AG04450 (cell line): ENCODE measurements around the gene KCND3. TPM values are rescaled to one million over a fixed set of nuclear protein-coding genes. Genes with fewer than 3 reads are reported as not detected.

Experiments used
- CTCF ChIA-PET: fragments of 300-600, 350-600 bp; formaldehyde crosslinking; extraction: SDS; loops from one replicate; lab custom pipeline; 2022; ENCODE audit warnings: antibody characterized with exemption, inconsistent platforms; lab: Charles Lee
- POLR2A ChIA-PET: fragments of 350-600 bp; formaldehyde crosslinking; extraction: SDS; loops from one replicate; lab custom pipeline; 2021; ENCODE audit warnings: antibody characterized with exemption, inconsistent platforms; lab: Yijun Ruan, JAX
- DNase-seq: peaks from one replicate; pipeline ENCODE4 v3.0.0-alpha.2; 2011; ENCODE audit warnings: low read depth, low spot score
- H3K27ac ChIP-seq: one replicate; pipeline ENCODE4 v1.5.1; 2012; ENCODE audit warnings: low read depth, low read length, control low read depth
- H3K27me3 ChIP-seq: one replicate; pipeline ENCODE4 v1.6.0; 2012; ENCODE audit warnings: low read length; ENCODE audit not compliant: control insufficient read depth, insufficient read depth
- H3K4me3 ChIP-seq: 2 replicates; pipeline ENCODE4 v1.5.1; 2011; ENCODE audit warnings: mild to moderate bottlenecking, low read depth, low read length, control low read depth
- H3K9me3 ChIP-seq: 2 replicates; pipeline ENCODE4 v1.5.1; 2012; ENCODE audit warnings: low read length; ENCODE audit not compliant: control insufficient read depth, insufficient read depth
- polyA plus RNA-seq: library from polyadenylated mRNA; depleted of rRNA; stranded (reverse); fragments of >200 nt; gene quantifications from 2 replicates; pipeline ENCODE4 v1.2.3, GENCODE V29; 2011
- TF ChIP-seq, protein P1 (sequence below): IDR thresholded peaks from 2 replicates; pipeline ENCODE4 v1.5.1; 2011; ENCODE audit warnings: low read depth, low read length, control low read depth, inconsistent platforms

The KCND3 gene
- polyA plus RNA-seq, 1 experiment = 0.02 TPM

DNA sequence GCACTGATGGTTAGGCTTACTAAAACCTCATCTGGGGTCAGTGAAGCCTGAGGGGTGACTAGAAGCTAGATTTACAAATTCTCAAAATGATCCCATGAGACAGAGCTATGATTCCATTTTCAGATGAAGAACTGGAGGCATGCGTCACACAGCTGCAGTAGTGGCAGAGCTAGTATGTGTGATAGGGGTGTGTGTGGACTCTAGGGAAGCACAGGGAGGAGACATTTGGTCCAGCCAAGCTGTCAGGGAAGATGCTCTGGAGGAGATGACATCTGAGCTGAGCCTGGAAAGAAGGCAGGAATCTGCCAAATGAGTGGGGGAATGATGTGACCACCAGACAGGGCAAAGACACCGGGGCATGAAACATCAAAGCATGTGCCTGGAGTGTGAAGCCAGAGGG, 12.0 kb upstream of the KCND3 start:
- no peak for DNase-seq
- CTCF ChIA-PET = interaction anchor here (0.6 kb wide), 1 partner anchor 33 kb away, joined by 10 read pairs; no protein-coding TSS in a partner anchor

DNA sequence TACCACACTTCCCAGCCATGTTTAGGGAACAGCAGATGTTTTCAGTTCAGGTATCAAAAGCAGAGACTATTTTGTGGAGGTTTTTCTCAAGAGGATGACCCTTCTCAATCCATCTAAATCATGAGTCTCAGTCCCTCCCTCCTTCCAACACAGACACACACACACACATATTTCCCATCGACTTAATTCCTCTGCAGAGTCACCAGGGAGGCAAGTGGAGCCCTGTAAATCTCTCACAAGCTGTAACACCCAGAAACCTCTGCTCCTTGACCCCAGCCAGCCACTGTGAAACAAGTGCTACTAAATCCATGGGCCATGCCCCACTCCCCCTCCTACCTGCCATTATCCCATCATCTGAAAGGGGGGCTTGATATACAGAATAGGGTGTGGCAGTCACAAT, 10.6 kb upstream of the KCND3 start:
- Histone ChIP-seq H3K4me3 (no peak overlapping the region), H3K27ac (no peak overlapping the region), H3K9me3 (no peaks in the 10 kb centered on the region), H3K27me3 (peaks cover 3% of the 10 kb centered on the region)
- CTCF ChIA-PET = no interaction called here
- no peak for DNase-seq
- TF ChIP-seq, protein P1, sequence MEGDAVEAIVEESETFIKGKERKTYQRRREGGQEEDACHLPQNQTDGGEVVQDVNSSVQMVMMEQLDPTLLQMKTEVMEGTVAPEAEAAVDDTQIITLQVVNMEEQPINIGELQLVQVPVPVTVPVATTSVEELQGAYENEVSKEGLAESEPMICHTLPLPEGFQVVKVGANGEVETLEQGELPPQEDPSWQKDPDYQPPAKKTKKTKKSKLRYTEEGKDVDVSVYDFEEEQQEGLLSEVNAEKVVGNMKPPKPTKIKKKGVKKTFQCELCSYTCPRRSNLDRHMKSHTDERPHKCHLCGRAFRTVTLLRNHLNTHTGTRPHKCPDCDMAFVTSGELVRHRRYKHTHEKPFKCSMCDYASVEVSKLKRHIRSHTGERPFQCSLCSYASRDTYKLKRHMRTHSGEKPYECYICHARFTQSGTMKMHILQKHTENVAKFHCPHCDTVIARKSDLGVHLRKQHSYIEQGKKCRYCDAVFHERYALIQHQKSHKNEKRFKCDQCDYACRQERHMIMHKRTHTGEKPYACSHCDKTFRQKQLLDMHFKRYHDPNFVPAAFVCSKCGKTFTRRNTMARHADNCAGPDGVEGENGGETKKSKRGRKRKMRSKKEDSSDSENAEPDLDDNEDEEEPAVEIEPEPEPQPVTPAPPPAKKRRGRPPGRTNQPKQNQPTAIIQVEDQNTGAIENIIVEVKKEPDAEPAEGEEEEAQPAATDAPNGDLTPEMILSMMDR = no peak
- POLR2A ChIA-PET = no interaction called here

More for the DNA sequence above, 12.0 kb upstream of the KCND3 start:
- Histone ChIP-seq H3K4me3 (no peak overlapping the region), H3K9me3 (no peaks in the 10 kb centered on the region), H3K27me3 (peaks cover 3% of the 10 kb centered on the region), H3K27ac (no peak overlapping the region)
- POLR2A ChIA-PET = no interaction called here
- TF ChIP-seq, protein P1 = no peak

DNA sequence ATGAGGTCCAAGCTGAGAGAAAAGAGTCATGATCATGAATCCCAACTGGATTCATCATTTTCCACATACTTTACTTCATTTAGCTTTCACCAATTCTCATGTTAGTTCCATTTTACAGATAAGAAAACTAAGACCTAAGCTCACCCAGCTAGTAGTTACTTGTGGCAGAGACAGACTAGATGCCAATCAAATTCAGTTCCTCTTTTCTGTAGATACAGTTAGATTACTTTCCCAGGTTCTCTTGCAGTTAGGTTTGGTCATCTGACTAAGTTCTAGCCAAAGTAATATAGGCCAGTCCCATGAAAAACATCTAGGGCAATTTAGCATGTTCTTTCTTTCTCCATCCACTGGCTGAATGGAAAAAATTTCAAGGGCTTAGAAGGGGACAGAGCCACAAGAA, 8.9 kb upstream of the KCND3 start:
- Histone ChIP-seq H3K9me3 (no peaks in the 10 kb centered on the region), H3K4me3 (no peak overlapping the region), H3K27ac (no peak overlapping the region), H3K27me3 (peaks cover 10% of the 10 kb centered on the region)
- TF ChIP-seq, protein P1 = no peak
- DNase-seq = no peak
- ChIA-PET CTCF (no interaction called here), POLR2A (no interaction called here)

DNA sequence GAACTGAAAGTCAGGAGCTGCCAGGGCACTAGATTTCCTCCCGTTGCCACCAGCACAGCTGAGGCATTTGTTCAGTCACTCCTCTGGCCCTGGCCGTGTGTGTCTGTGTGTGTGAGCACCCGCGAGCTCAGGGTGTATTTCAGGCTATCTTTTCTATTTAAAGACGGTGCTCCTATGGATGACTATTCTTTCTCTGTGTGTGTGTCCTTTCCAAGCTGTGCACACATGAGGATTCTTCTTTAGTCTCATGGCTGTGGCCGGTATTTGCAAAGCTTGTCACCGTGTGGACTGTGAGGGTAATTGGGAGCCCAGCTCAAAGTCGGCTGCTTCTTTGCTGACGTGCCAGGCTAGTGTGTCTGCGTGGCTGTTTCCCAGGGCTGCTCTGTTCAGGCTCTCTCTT, 3.0 kb upstream of the KCND3 start:
- H3K4me3 ChIP-seq = no peak overlapping the region
- DNase-seq = no peak
- POLR2A ChIA-PET = interaction anchor here (0.6 kb wide), 1 partner anchor 669 kb away, joined by 4 read pairs; no protein-coding TSS in a partner anchor
- H3K27me3 ChIP-seq = peaks cover 56% of the 10 kb centered on the region
- CTCF ChIA-PET = interaction anchor here (0.6 to 0.8 kb wide), 2 partner anchors 837 to 962 kb away, joined by 3 to 7 read pairs; no protein-coding TSS in a partner anchor
- H3K27ac ChIP-seq = no peak overlapping the region
- peaks cover 4% of the 10 kb centered on the region; the same call in 1 of the 2 replicates for H3K9me3 ChIP-seq
- TF ChIP-seq, protein P1 = no peak

DNA sequence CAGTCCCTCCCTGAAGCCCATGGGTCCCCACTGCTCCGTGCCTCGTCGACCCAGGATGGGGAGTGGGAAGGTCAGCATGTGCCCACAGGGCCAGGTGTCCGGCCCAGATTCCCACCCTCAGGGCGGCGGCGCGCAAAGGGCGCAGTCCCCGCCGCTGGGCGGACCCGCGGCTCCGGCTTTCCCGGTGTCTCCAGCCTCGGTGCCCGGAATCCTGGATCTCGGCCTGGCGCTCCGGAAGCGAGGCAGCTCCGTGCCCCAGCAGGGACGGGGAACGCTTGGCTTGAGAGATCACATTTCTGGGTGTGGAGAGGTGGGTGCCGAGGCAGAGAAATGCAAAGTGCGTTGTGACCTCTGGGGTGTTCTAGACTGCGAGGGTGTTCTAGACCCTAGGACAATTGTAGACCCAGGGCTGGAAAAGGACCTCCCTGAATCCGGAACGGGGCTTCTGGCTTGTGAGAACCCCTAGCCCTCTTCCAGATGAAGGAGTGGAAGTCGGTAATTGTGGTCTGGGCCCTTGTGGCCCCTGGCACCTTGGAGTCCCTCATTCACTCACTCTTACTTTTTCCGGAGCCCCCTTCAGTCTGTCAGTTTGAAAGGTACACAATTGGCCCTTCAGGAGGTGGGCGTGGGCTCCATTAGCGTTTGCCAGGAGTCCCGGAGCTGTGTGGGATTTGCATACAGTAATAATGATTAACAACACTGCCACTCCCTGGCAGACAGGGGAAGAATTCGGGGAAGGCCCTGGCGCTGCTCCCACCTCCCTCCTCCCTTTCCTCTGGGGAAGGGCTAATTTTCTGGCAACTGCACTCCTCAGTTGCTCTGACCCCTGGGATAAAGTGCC, 1.6 kb upstream of the KCND3 start:
- CTCF ChIA-PET = no interaction called here

More for the DNA sequence above, 1.6 kb upstream of the KCND3 start:
- Histone ChIP-seq H3K4me3 (no peak overlapping the region), H3K27me3 (peaks cover 61% of the 10 kb centered on the region), H3K9me3 (peaks cover 4% of the 10 kb centered on the region; the same call in 1 of the 2 replicates), H3K27ac (no peak overlapping the region)
- TF ChIP-seq, protein P1 = no peak
- POLR2A ChIA-PET = no interaction called here
- no peak for DNase-seq
